HG03575 (cell line): ENCODE results near the gene URB2.
"Not testable (repeated sequence)": the region's sequence is repeated elsewhere in the genome, so short reads cannot be mapped to it uniquely, and the experiment has no call there.

Source experiments
- ATAC-seq: cut with Tn5 transposase; IDR thresholded peaks from one replicate; pipeline ENCODE4 v1.9.1; 2021; ENCODE audit not compliant: unreplicated experiment, insufficient number of reproducible peaks, low FRiP score; ENCODE audit errors: extremely low read depth

The URB2 gene

DNA sequence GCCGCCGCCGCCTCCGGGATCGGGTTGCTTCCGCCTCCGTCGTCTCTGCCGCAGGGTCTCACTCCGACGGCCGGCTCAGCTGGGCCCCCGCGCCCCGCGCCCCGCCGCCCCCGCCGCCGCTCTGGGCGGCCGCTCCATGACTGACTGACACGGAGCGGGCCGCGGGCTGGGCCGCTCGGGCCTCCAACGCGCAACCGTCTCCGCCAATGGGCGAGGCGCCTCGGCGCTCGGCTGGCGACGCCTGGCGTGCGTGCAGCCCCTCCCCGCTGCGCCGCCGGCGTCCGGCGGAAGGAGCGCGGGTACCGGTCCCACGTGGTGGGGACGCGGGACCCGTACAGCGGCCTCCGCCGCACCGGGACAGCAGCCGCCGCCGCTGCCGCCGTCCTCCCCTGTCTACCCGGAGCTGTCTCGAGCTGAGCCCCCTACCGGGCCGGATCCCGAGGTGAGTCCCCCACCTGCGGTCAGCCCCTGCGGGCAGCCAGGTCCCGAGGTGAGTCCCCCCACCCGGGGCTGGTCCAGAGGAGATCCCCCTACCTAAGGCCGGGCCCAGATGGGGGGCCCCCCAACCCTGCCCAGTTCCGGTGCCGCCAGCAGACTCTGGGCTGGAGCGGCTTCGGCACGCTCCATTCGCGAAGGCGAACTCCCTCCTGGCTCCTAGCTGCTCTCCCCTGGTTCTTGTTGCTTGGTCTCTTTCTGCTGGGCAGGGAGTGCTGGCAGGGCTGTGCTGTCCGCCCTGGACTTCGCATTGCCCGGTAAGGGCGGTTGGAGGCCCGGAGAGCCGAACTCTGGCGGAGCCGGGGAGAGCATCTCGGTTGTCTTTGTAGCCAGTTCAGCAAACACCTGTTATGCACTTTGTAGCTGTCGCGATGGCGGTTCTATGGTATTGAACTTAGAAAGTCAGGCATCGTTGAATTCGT lies at the start of gene URB2, which contains the start of gene TAF5L:
Gene URB2 (plus strand): TSS at position 333 of the 917 bp plus-strand sequence. CDS start 1,387 bp downstream, outside the sequence.
Gene TAF5L (minus strand): TSS at position 208 of the 917 bp plus-strand sequence. CDS start 11,640 bp downstream, outside the sequence.
- no peak for ATAC-seq

DNA sequence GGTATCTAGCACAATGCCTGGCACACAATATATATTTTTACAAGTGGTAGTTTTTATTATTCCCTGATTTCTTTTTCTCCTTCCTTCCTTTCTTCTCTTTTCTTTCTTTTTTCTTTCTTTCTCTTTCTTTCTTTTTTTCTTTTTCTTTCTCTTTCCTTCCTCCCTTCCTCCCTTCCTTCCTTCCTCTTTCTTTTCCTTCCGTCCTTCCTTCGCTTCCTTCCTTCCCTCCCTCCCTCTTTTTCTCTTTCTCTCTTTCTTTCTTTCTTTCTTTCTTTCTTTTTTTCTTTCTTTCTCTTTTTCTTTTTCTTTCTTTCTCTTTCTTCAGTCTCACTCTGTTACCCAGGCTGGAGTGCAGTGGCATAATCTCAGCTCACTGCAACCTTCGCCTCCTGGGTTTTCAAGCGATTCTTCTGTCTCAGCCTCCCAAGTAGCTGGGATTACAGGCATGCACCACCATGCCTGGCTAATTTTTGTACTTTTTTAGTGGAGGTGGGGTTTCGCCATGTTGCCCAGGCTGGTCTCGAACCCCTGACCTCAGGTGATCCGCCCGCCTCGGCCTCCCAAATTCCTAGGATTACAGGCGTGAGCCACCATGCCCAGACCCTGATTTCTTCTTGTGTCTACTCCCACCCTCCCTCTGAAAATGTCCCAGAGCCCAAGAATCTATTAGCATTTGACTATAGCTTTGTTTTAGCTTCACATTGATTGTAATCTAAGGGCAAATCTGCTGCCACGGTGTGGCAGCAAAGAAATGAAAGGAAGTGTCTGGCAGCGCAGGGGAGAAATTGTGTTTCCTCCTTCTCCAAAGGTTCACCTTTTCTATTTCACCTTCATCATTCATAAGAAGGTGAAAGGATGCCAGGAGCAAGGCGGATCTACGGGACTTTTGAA lies 47.6 kb upstream of the URB2 start:
- ATAC-seq = no peak

DNA sequence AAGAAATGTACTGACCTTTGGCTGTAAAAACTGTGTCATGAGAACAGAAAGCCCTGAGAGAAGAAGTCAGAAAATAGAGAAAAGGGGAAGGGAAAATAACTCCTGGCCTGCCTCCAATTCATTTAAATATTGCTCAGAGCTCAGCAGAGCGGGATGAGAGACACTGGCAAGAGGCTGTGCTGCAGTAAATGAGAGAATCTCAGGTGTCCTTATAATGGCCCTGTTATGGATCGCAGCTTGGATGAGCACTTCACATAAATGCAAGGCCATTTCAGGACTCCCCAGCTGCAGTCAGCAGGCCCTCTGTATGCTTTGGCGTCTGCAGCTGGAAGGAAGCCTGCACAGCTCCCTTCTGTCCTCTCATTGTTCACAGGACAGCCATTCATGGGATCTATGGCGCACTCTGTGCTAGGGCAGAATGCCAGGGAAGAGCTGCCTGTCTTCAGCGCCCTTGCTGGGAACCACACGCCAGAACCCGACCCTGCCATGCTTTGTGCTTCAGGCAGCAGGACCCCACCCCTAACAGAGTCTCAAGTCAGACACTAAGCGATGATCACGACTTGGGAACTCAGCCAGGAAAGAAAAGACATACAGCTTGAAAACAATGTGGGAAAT lies 46.9 kb upstream of the URB2 start:
- peak; percentile 56 for ATAC-seq

DNA sequence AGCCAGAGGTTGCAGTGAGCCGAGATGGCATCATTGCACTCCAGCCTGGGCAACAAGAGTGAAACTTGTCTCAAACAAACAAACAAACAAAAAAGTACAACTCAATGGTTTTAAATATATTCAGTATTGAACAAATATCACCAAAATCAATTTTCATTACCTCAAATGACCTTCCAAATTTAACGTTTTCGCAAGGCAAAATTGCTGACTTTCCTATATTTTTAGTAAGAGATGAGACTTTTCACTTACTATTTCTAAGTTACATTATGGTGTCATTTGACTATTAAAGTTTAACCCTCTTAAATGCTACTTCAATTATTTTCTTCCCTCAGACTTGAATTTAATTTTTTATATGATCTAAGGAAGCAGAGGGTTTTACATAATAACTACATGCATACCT lies 44.6 kb upstream of the URB2 start:
- ATAC-seq = no peak

DNA sequence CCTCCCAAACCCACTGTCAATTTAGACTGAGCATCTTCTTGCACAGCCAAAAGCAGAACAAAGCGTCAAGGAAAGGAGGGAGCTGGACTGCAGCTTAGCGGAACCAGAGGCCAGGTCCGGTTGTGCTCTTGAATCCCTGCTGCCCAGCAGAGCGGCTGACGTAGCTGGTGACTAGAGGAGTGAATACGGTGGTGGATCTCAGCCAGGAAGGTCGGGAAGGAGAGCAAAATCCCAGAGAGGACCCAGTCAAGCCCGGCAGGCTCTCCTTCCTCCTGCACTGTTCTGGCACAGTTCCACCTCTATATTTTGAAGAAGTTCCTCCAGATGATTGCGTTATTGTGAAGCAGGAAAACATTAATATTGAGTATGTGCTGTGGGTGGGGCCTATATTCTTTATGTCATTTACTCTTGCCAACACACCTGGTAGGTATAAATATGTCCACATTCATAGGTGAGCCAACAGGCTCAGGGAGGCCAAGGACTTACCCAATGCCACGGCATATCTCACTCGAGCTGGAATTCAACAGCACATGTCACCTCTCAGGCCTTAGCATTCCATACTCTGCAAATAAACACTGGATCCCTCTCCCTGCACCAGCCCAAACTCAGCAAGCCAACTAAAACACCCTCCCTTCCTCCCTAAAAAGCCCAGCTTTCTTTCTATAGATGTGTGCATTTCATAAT lies 43.9 kb upstream of the URB2 start:
- no peak for ATAC-seq

DNA sequence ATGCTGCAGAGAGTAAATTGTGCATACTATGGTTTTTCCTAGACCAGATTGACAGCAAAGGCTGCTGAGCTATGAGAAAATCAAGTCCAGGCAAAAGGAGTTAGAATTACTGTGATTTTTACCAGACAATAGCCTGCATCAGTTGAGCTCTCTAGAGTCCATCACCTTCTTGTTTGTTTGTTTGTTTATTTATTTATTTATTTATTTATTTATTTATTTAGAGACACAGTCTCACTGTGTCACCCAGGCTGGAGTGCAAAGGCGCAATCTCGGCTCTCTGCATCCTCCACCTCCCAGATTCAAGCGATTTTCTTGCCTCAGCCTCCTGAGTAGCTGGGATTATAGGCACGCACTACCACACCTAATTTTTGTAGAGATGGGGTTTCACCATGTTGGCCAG lies 43.3 kb upstream of the URB2 start:
- ATAC-seq = no peak

DNA sequence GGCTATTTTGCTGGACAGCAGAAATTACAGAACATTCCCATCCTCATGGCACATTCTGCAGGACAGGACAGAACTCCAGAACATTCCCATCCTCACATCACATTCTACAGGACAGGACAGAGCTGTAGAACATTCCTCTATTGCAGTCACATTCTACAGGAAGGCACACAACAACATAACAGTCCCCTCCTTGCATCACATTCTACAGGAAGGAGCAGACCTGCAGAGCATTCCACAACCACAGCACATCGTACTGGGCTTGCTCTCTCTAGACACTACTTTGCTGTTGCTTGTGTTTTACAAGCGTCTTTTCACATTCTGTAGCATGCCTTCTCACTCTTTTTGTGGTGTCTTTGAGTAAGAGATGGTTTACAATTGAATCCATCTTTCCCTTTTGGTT lies 40.7 kb upstream of the URB2 start:
- ATAC-seq = no peak

DNA sequence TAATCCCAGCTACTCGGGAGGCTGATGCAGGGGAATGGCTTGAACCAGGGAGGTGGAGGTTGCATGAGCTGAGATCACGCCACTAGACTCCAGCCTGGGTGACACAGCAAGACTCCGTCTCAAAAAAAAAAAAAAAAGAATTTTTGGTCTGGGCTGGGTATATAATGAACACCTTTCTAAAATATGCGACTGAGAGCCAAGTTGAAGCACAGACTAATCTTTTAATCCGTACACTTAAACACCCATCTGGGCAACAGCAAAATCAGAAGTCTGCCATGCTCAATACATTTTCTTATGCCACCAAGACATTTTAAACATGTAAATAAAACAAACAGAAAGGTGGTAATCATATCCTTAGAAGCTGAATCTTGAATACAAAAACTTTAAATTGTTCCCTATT lies 35.9 kb upstream of the URB2 start:
- ATAC-seq = no peak

DNA sequence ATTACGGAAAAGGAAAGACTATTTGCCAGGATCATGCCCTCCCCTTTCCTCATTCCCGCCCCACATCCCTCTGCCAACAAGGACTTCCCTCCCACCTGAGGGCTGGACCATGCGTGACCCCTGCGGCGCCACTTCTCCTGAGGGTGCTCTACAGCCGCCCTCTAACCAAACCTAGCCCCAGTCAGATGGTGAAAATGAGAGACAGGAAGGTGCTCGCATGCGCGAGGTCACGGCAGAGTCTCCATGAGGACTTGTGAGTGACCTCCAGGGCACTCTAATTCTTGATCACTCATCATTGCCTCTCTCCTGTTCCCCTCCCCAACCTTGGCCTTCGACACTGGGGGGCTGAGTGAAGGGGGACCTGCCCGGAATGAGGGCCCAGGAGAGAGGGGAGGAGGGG lies 32.2 kb upstream of the URB2 start:
- ATAC-seq = no peak

DNA sequence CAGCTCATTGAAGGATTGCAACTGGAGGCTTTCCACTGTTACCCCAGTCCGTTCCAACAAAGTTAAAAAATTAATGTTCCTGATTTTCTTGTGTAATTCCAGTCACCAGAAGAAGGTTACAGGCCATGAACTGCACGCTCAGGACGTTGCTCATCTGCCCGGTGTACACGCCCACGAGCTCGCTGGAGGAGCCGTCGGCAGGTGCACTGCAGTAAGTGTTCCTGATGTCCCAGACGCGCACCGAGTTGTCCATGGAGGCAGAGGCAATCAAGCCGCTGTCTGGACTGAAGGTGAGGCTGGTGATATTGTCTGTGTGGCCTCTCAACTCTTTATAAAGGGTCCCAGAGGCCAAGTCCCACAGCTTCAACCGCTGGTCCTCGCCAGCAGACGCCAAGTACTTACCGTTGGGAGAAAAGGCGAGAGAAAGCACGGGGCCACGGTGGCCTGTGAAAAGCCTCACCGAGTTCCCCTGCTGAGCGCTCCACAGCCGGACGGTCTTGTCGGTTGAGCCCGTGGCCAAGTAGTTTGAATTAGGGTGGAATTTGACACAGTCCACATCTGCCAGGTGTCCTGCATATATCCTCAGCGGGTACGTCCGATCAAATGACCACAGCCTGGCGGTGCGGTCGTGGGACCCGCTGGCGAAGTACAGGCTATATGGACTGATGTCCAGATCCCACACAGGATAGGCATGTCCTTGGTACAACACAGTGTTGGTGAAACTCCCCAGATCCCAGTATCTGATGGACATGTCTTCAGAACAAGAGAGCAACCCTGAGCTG lies 31.6 kb upstream of the URB2 start:
- no peak for ATAC-seq

DNA sequence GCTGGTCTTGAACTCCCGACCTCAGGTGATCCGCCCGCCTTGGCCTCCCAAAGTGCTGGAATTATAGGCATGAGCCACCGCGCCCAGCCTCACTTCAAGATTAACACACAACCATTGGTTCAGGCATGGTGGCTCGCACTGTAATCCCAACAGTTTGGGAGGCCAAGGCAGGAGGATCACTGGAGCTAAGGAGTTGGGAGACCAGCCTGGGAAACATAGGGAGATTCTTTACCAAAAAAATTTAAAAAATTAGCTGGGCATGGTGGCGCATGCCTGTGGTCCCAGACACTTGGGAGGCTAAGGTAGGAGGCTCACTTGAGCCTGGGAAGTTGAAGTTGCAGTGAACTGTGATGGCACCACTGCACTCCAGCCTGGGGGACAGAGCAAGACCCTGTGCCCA lies 30.2 kb upstream of the URB2 start:
- not testable (repeated sequence) for ATAC-seq

DNA sequence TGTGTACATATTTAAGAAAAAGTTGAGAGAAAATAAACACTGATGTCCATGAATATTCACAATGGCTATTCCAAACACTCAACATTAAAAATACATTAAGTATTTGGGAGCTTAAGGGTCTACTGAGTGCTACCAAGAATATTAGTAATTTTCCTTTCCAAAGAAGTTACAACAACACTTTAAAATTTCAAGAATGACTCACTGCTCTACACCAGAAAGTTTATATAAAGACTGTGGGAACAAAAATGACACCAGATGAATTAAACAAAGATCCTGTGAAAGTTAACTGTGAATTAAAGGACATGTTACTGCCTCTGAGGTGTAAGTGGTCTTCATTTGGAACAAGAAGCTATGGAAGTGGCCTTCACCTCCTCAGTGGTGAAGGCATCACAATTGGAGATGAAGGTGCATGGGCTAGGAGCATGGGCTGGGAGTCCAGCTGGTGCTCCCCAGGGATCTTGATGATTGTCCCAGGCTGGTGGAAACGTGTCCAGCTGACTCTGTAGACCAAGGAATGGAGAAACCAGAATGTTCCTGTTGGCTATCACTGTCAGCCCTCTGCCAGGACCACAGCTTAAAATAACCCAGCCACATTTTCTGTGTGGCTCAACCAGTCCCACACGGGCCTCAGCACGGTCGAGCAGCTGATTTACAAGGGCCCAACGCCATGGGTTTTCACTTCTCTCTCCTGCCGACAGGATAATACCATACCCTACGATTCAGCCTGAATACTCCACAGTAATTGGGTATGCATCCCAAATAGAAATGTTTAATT lies 28.9 kb upstream of the URB2 start:
- no peak for ATAC-seq

DNA sequence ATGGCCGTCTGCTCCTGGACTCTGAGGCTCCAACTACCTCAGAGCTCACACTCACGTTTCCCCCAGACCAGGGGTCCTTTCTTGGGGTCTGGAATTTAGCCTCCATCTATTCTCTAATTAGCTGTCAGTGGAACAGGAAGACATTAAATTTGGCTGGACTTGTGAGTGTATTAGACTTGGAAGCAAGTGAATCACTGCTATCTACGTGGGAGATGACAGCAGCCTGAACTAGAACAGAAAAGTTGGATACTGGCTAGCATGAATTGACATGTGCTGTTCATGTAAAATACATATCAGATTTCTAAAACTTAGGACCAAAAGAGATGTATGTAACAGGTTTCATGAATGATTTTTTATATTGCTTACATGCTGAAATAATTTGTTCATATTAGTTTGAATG lies 28.2 kb upstream of the URB2 start:
- no peak for ATAC-seq

DNA sequence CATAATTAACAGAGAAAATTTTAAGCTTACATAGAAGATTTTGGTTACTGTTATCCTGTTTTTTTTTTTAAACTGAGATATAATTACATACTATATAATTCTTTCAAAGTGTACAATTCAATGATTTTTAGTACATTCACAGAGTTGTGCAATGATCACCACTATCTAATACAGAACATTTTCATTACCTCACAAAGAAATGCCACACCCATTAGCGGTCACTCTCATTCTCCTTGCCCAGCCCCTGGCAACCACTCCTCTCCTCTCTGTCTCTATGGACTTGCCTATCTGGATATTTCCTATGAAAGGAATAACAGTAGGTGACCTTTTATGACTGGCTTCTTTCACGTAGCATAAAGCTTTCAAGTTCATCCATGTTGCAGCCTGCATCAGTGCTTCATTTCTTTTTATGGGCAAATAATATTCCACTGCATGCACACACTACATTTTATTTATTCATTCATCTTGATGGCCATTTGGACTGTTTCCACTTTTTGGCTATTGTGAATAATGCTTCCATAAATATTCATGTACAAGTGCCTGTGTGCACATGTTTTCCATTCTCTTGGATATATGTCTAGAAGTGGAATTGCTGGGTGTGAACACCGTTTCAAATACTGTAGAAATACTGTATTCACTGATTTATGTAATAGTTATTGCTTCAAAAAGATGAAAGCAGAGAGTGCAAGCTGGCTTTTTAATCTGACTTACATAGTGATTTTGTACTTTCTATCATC lies 26.7 kb upstream of the URB2 start:
- no peak for ATAC-seq

DNA sequence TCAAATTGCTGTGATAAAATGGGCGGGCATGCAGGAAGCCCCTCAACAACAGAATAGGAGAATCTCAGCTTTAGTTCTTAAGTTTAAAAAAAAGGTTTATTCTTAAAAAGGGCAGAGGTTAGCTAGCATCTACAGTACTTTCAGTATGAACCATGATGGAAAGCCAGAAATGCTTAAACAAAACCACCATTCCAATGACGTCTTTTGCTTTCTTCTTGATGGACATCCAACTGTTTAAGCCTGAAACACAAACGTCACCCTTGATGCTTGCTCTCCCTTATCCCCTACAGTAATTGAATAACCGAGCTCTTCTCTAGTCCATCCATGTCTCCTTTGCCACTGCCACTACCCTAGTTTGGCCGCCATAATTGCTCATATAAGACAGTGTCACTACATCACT lies 25.8 kb upstream of the URB2 start:
- ATAC-seq = no peak

DNA sequence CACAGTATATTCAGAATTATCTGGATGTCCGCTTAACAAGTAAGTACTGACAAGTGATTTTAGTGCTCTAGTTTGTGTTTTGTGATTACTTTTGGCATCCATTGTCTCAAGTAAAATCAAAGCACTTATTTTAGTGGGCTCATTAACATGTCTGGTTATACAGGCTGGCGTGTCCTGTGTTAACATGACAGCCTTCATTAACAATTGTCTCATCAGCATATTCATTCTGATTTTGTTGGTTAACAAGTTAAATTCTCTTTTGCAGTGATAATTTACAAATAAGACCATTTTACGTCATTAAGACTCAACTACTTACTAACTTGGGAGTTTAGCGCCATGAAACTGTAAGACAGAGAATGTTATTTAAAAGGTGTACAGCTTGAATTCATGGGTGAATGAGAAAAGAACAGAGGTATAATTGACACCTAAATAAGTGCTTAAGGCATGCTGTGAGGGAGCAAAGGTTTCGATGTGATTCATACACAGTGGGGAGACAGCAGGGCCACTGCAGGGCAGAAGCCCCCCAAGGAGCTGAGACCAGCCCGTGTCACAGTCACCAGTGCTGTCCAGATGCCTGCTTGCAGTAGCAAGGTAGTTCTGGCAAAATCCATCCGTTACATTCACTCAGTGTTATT lies 22.6 kb upstream of the URB2 start:
- no peak for ATAC-seq
